ENCODE data around the gene ZDHHC21. TPM values are rescaled to one million over a fixed set of nuclear protein-coding genes. Genes with fewer than 3 reads are reported as not detected.

Gene ZDHHC21
- total and polyA plus RNA-seq, 2 donors (not counting 3 experiments of a cell fraction or from before 2014, with no cell fraction given) = 7.2 to 25.9 TPM

- dilution Hi-C loops (cut with MboI; ENCODE audit: extremely low pct_ligation_motif_present, low sequenced_read_pairs) = no loop called here
- POLR2A ChIA-PET = no interaction called here
- no TSS peak for BruUV-seq (replicated peaks)
These were observed 39.9 kb upstream of the ZDHHC21 start for GRCh38 chr9:14733133-14733532.

More at GRCh38 chr9:14733133-14733532, 39.9 kb upstream of the ZDHHC21 start:
- CTCF ChIA-PET = interaction anchor here (1.2 to 1.3 kb wide), 2 partner anchors 72 to 81 kb away, joined by 3 to 4 read pairs; no protein-coding TSS in a partner anchor
- no peak for DNase-seq (ENCODE audit: low read depth, low spot score)
- no peaks in the 10 kb centered on the region for H3K4me1 ChIP-seq (ENCODE audit: control insufficient read depth, extremely low read depth, insufficient read depth, low read length)
- no peak for FAIRE-seq
- H3K27me3 ChIP-seq (ENCODE audit: control insufficient read depth in 2 of 2, insufficient read depth in 2 of 2, low read length in 2 of 2) = no peaks in the 10 kb centered on the region
- no peaks in the 10 kb centered on the region for H3K36me3 ChIP-seq (ENCODE audit: control insufficient read depth in 2 of 2, extremely low read depth in 1 of 2, insufficient read depth in 2 of 2, low read length in 2 of 2)
- H3K4me2 ChIP-seq (ENCODE audit: insufficient read depth, low read length) = no peak overlapping the region
- no peak overlapping the region for H3K27ac ChIP-seq (ENCODE audit: insufficient read depth, low read depth, low read length)
- TF ChIP-seq GATA2 (IDR thresholded peaks at IDR 0.05; ENCODE audit: insufficient read depth, insufficient read length, low read depth, low read length) (no peak), EZH2 (IDR thresholded peaks at IDR 0.05; ENCODE audit: borderline replicate concordance, low read depth, low read length, severe bottlenecking) (no peak), POLR2AphosphoS5 (IDR thresholded peaks at IDR 0.05; ENCODE audit: insufficient read depth, low read depth, low read length) (no peak), FOS (IDR thresholded peaks at IDR 0.05; ENCODE audit: borderline replicate concordance, insufficient read depth, low read length) (no peak), MAX (IDR thresholded peaks at IDR 0.05; ENCODE audit: insufficient read depth, insufficient read length) (no peak), MYC (IDR thresholded peaks at IDR 0.05; ENCODE audit: low read depth, low read length) (no peak), JUN (IDR thresholded peaks at IDR 0.05; ENCODE audit: borderline replicate concordance, insufficient read depth, insufficient read length, low read depth) (no peak), CTCF (IDR thresholded peaks at IDR 0.05; ENCODE audit: extremely low read depth in 1 of 2, insufficient read depth in 1 of 2, low read depth in 1 of 2, low read length in 2 of 2) (no peak), POLR2A (IDR thresholded peaks at IDR 0.05; ENCODE audit: low read depth, low read length) (no peak)
- no peaks in the 10 kb centered on the region for H3K9me1 ChIP-seq (replicated peaks; ENCODE audit: control insufficient read depth, extremely low read depth, insufficient read depth, low read length)
- H3K9ac ChIP-seq (replicated peaks; ENCODE audit: extremely low read depth, insufficient read depth, low read length) = no peak overlapping the region
- H3K4me3 ChIP-seq (replicated peaks in 1 of 3; ENCODE audit: insufficient read depth in 1 of 3, low read depth in 1 of 3, low read length in 3 of 3) = no peak overlapping the region
- no peaks in the 10 kb centered on the region for H4K20me1 ChIP-seq (replicated peaks; ENCODE audit: control insufficient read depth, extremely low read depth, insufficient read depth, low read length)
- H3K9me3 ChIP-seq (replicated peaks; ENCODE audit: control insufficient read depth, insufficient read depth, low read length) = no peaks in the 10 kb centered on the region
- H3K79me2 ChIP-seq (ENCODE audit: control insufficient read depth, insufficient read depth, low read length) = no peaks in the 10 kb centered on the region
- intact Hi-C loops (cut with micrococcal nuclease) = no loop called here
- no peak overlapping the region for H2AFZ ChIP-seq (ENCODE audit: low read depth, low read length)
